ENCODE measurements around the gene DNAAF5.

Gene DNAAF5

DNA sequence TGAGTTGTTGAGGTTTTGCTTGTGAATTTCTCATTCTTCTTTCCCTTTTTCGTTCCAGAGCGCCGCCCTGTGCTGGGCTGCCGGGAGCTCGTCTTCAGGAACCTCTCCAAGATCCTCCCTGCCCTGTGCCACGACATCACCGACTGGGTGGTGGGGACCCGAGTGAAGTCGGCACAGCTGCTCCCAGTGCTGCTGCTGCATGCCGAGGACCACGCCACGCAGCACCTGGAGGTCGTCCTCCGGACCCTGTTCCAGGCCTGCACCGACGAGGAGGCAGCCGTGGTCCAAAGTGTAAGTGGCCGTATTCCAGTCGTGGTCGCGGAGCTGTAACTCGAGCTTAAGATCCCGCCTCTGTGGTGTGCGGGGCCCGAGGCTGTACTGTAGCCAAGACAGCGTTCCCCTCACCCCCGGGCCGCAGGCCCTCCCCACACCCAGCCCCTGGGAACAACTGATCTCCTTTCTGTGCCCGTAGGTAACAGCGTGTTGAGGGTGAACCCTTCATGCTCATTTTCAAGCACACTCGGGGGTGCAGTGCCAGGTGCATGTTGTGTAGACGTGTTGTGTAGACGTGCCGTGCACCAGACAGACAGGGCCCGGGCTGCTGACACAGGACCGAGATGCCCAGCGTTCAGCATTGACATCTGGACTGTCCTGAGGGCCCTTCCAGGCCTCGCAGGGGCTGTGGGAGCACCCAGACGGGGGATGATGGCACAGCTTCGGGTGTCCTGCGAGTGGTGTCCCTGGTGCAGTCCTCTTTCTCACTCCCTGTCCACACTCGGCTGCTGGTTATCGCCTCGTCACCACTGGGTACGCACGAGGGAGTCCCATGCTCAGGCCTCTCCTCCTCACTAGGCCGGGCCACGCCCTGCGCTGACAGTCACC, 28.3 kb downstream of the DNAAF5 start:
- no peak overlapping the region for H3K27ac ChIP-seq
- TF ChIP-seq, protein P1, sequence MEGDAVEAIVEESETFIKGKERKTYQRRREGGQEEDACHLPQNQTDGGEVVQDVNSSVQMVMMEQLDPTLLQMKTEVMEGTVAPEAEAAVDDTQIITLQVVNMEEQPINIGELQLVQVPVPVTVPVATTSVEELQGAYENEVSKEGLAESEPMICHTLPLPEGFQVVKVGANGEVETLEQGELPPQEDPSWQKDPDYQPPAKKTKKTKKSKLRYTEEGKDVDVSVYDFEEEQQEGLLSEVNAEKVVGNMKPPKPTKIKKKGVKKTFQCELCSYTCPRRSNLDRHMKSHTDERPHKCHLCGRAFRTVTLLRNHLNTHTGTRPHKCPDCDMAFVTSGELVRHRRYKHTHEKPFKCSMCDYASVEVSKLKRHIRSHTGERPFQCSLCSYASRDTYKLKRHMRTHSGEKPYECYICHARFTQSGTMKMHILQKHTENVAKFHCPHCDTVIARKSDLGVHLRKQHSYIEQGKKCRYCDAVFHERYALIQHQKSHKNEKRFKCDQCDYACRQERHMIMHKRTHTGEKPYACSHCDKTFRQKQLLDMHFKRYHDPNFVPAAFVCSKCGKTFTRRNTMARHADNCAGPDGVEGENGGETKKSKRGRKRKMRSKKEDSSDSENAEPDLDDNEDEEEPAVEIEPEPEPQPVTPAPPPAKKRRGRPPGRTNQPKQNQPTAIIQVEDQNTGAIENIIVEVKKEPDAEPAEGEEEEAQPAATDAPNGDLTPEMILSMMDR (conservative IDR thresholded peaks at IDR 0.05; ENCODE audit: low read depth, low read length): no peak
- H3K4me3 ChIP-seq (IDR thresholded peaks at IDR 0.05; ENCODE audit: insufficient read depth, low read depth, low read length): no peak overlapping the region
- H3K79me2 ChIP-seq (ENCODE audit: insufficient read depth, low read depth): no peaks in the 10 kb centered on the region
- H3K4me2 ChIP-seq: no peak overlapping the region
- no peak overlapping the region for H3K9ac ChIP-seq
- H3K36me3 ChIP-seq (ENCODE audit: insufficient read depth): peaks cover 6% of the 10 kb centered on the region; the same call in 1 of the 2 replicates
- H3K4me1 ChIP-seq (ENCODE audit: low read depth, poor library complexity, severe bottlenecking): no peaks in the 10 kb centered on the region
- no peak overlapping the region for H2AFZ ChIP-seq (ENCODE audit: low read depth)
- H3K27me3 ChIP-seq (ENCODE audit: insufficient read depth, low read depth): no peaks in the 10 kb centered on the region
- H4K20me1 ChIP-seq (ENCODE audit: insufficient read depth): no peaks in the 10 kb centered on the region

DNA sequence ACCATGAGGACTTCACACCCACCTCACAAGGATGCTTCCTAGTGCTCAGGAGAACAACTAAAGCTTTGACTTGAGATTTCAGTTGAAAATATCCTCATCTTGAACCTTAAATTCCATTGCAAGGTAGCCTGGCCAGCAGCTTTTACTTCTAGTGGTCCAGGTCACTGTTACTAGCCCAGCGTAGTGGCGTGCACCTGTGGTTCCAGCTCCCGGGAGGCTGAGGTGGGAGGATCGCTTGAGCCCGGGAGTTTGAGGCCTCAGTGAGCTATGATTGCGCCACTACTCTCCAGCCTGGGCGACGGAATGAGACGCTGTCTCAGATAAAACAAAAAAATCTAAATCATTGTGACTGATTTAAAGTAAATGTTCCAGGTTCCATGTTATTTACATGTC, 28.9 kb downstream of the DNAAF5 start:
- peaks cover 6% of the 10 kb centered on the region; the same call in 1 of the 2 replicates for H3K36me3 ChIP-seq (ENCODE audit: insufficient read depth)
- TF ChIP-seq, protein P1 (conservative IDR thresholded peaks at IDR 0.05; ENCODE audit: low read depth, low read length): no peak

DNA sequence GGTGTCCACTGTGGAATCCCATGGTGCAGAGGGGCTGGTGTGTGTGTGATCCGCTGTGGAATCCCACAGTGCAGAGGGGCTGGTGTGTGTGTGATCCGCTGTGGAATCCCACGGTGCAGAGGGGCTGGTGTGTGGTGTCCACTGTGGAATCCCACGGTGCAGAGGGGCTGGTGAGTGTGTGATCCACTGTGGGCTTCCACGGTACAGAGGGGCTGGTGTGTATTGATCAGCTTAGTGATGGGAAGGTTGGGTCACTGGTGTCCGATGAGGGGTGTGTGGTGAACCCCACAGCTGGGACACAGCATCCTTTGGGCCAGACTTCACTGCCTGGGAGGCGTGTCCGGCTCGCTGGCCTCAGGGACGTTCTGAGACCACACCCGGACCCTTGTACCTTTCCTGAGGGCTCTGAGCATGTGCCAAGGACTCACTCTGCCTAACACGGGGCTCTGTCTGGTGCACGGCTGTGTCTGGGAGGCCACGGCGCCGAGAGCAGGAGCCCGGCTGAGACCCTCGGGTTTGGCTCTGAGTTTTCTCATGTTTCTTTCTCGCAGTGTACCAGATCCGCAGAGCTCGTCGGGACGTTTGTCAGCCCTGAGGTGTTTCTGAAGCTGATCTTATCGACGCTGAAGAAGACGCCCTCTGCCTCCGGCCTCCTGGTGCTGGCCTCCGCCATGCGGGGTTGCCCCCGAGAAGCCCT, 29.9 kb downstream of the DNAAF5 start:
- Histone ChIP-seq H3K4me2 (no peak overlapping the region), H4K20me1 (ENCODE audit: insufficient read depth) (no peaks in the 10 kb centered on the region), H3K79me2 (ENCODE audit: insufficient read depth, low read depth) (no peaks in the 10 kb centered on the region), H2AFZ (ENCODE audit: low read depth) (no peak overlapping the region), H3K4me1 (ENCODE audit: low read depth, poor library complexity, severe bottlenecking) (no peaks in the 10 kb centered on the region), H3K4me3 (IDR thresholded peaks at IDR 0.05; ENCODE audit: insufficient read depth, low read depth, low read length) (no peak overlapping the region), H3K36me3 (ENCODE audit: insufficient read depth) (peaks cover 6% of the 10 kb centered on the region; the same call in 1 of the 2 replicates), H3K27me3 (ENCODE audit: insufficient read depth, low read depth) (no peaks in the 10 kb centered on the region), H3K27ac (no peak overlapping the region), H3K9ac (no peak overlapping the region)
- TF ChIP-seq, protein P1 (conservative IDR thresholded peaks at IDR 0.05; ENCODE audit: low read depth, low read length): no peak

More for the DNA sequence above, 28.9 kb downstream of the DNAAF5 start:
- Histone ChIP-seq H3K79me2 (ENCODE audit: insufficient read depth, low read depth) (no peaks in the 10 kb centered on the region), H3K27ac (no peak overlapping the region), H3K4me3 (IDR thresholded peaks at IDR 0.05; ENCODE audit: insufficient read depth, low read depth, low read length) (no peak overlapping the region), H3K4me2 (no peak overlapping the region), H3K9ac (no peak overlapping the region), H4K20me1 (ENCODE audit: insufficient read depth) (no peaks in the 10 kb centered on the region), H3K27me3 (ENCODE audit: insufficient read depth, low read depth) (no peaks in the 10 kb centered on the region), H3K4me1 (ENCODE audit: low read depth, poor library complexity, severe bottlenecking) (no peaks in the 10 kb centered on the region), H2AFZ (ENCODE audit: low read depth) (no peak overlapping the region)

DNA sequence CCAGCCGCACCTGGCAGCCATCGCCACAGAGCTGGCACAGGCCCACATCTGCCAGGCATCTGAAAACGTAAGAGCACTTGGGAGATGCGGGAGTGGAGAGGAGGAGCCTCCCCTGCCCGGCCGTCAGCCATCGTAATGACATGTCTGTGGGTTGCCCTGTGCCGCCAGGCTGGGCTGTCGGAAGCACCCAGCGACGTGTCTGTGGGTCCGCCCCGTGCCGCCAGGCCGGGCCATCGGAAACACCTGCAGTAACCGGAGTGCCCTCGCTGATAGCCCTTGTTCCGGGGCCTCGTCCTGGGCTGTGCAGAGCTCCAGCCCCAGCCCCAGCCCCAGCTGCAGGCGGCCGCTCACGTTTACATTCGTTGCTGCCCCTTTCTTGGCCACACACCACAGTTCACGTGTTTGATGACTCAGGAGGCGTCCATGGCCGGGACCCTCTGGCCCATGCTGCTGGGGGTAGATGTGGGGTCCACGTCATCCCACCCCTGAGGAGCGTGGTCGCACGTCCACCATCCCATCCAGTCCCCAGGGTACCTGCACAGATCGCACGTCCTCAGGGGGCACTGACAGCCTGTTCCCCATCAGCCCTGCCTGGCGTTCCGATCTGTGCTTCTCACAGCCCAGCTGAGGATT, 30.5 kb downstream of the DNAAF5 start:
- no peaks in the 10 kb centered on the region for H3K27me3 ChIP-seq (ENCODE audit: insufficient read depth, low read depth)

More for the DNA sequence above, 30.5 kb downstream of the DNAAF5 start:
- Histone ChIP-seq H3K4me1 (ENCODE audit: low read depth, poor library complexity, severe bottlenecking) (no peaks in the 10 kb centered on the region), H4K20me1 (ENCODE audit: insufficient read depth) (no peaks in the 10 kb centered on the region), H3K9ac (no peak overlapping the region), H2AFZ (ENCODE audit: low read depth) (no peak overlapping the region), H3K27ac (no peak overlapping the region), H3K36me3 (ENCODE audit: insufficient read depth) (peaks cover 6% of the 10 kb centered on the region; the same call in 1 of the 2 replicates), H3K79me2 (ENCODE audit: insufficient read depth, low read depth) (no peaks in the 10 kb centered on the region), H3K4me3 (IDR thresholded peaks at IDR 0.05; ENCODE audit: insufficient read depth, low read depth, low read length) (no peak overlapping the region), H3K4me2 (no peak overlapping the region)
- TF ChIP-seq, protein P1 (conservative IDR thresholded peaks at IDR 0.05; ENCODE audit: low read depth, low read length): no peak
